Ishikawa (cell line): Measurements from ENCODE around the gene ACTN1.

ENCODE experiments used
- CEBPB ChIP-seq: IDR thresholded peaks from 2 replicates; pipeline ENCODE4 v1.6.1; 2012
- CREB1 ChIP-seq: IDR thresholded peaks from 2 replicates; pipeline ENCODE4 v1.6.1; 2012; ENCODE audit warnings: low read depth
- EGR1 ChIP-seq: IDR thresholded peaks from 2 replicates; pipeline ENCODE4 v1.6.1; 2012
- EP300 ChIP-seq: IDR thresholded peaks from 2 replicates; pipeline ENCODE4 v1.6.1; 2012; ENCODE audit warnings: borderline replicate concordance
- FOXM1 ChIP-seq: IDR thresholded peaks from 2 replicates; pipeline ENCODE4 v1.6.1; 2012; ENCODE audit warnings: low read depth, borderline replicate concordance
- NFIC ChIP-seq: IDR thresholded peaks from 2 replicates; pipeline ENCODE4 v1.6.1; 2012
- RAD21 ChIP-seq: IDR thresholded peaks from 2 replicates; pipeline ENCODE4 v1.6.1; 2012; ENCODE audit warnings: low read depth
- TAF1 ChIP-seq: IDR thresholded peaks from 2 replicates; pipeline ENCODE4 v1.6.1; 2012; ENCODE audit warnings: low read depth, mild to moderate bottlenecking
- TCF12 ChIP-seq: IDR thresholded peaks from 2 replicates; pipeline ENCODE4 v1.6.1; 2012; ENCODE audit warnings: low read depth
- TEAD4 ChIP-seq: IDR thresholded peaks from 2 replicates; pipeline ENCODE4 v1.6.1; 2012
- YY1 ChIP-seq: IDR thresholded peaks from 2 replicates; pipeline ENCODE4 v1.6.1; 2012; ENCODE audit warnings: low read depth
- ZBTB7A ChIP-seq: IDR thresholded peaks from 2 replicates; pipeline ENCODE4 v1.6.1; 2012; ENCODE audit warnings: low read depth
- TF ChIP-seq, protein P1 (sequence below): IDR thresholded peaks from 2 replicates; pipeline ENCODE4 v1.6.1; 2012
- TF ChIP-seq, protein P2 (sequence below): IDR thresholded peaks from 2 replicates; pipeline ENCODE4 v1.6.1; 2012
- TF ChIP-seq, protein P3 (sequence below): IDR thresholded peaks from 2 replicates; pipeline ENCODE4 v1.6.1; 2012; ENCODE audit warnings: low read depth, mild to moderate bottlenecking

Gene ACTN1

DNA sequence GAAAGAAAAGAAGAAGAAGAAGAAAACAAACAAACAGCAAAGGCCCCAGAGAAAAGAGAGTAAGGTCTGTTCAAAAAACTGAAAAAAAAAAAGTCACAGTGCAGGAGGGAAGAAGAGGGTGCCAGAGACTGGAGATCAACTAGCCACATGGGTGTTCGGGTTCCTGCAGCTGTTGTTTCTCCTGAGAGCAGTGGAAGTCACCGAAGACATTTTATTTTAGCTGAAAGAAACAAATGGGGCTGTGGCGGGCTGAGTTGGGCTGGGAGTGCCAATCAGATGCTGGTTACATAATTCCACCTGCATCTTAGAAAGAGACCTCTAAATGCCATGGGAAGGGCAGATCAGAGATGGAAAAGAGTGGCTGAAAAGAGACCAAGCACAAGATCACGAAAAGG, 33.9 kb downstream of the ACTN1 start:
- TF ChIP-seq ZBTB7A (no peak), TEAD4 (no peak), EP300 (no peak), EGR1 (no peak), CEBPB (no peak), FOXM1 (no peak), RAD21 (no peak), TCF12 (no peak), YY1 (no peak), CREB1 (no peak), TAF1 (no peak), NFIC (no peak)
- TF ChIP-seq, protein P1, sequence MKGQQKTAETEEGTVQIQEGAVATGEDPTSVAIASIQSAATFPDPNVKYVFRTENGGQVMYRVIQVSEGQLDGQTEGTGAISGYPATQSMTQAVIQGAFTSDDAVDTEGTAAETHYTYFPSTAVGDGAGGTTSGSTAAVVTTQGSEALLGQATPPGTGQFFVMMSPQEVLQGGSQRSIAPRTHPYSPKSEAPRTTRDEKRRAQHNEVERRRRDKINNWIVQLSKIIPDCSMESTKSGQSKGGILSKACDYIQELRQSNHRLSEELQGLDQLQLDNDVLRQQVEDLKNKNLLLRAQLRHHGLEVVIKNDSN: no peak
- TF ChIP-seq, protein P2, sequence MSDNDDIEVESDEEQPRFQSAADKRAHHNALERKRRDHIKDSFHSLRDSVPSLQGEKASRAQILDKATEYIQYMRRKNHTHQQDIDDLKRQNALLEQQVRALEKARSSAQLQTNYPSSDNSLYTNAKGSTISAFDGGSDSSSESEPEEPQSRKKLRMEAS: no peak
- TF ChIP-seq, protein P3, sequence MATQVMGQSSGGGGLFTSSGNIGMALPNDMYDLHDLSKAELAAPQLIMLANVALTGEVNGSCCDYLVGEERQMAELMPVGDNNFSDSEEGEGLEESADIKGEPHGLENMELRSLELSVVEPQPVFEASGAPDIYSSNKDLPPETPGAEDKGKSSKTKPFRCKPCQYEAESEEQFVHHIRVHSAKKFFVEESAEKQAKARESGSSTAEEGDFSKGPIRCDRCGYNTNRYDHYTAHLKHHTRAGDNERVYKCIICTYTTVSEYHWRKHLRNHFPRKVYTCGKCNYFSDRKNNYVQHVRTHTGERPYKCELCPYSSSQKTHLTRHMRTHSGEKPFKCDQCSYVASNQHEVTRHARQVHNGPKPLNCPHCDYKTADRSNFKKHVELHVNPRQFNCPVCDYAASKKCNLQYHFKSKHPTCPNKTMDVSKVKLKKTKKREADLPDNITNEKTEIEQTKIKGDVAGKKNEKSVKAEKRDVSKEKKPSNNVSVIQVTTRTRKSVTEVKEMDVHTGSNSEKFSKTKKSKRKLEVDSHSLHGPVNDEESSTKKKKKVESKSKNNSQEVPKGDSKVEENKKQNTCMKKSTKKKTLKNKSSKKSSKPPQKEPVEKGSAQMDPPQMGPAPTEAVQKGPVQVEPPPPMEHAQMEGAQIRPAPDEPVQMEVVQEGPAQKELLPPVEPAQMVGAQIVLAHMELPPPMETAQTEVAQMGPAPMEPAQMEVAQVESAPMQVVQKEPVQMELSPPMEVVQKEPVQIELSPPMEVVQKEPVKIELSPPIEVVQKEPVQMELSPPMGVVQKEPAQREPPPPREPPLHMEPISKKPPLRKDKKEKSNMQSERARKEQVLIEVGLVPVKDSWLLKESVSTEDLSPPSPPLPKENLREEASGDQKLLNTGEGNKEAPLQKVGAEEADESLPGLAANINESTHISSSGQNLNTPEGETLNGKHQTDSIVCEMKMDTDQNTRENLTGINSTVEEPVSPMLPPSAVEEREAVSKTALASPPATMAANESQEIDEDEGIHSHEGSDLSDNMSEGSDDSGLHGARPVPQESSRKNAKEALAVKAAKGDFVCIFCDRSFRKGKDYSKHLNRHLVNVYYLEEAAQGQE: no peak

DNA sequence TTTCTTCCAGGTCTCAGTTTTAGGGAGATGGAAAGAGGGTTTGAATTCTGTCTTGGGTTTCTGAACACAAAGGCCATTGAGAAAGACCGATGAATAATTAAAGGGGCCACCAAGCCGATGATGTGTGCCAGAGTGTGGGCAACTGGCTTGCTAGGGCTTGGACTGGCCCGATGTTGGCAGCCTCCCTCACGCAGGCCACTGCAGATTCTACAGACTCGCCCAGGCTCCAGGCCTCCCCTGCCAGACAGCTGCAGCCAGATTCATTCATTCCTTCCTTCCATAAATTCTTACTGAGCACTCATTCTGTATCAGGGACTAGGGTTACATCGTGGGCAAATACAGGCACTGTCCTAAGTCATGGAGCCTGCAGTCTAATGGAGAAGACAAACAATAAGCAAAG, 34.9 kb downstream of the ACTN1 start:
- no peak for TF ChIP-seq NFIC
- no peak for TF ChIP-seq YY1
- TF ChIP-seq, protein P1: no peak
- TF ChIP-seq TCF12: no peak
- TF ChIP-seq EGR1: no peak
- TF ChIP-seq FOXM1: no peak
- no peak for TF ChIP-seq ZBTB7A
- no peak for TF ChIP-seq RAD21
- no peak for TF ChIP-seq CREB1
- TF ChIP-seq TEAD4: no peak
- no peak for TF ChIP-seq TAF1
- TF ChIP-seq EP300: no peak
- TF ChIP-seq, protein P2: no peak
- TF ChIP-seq, protein P3: no peak
- no peak for TF ChIP-seq CEBPB

DNA sequence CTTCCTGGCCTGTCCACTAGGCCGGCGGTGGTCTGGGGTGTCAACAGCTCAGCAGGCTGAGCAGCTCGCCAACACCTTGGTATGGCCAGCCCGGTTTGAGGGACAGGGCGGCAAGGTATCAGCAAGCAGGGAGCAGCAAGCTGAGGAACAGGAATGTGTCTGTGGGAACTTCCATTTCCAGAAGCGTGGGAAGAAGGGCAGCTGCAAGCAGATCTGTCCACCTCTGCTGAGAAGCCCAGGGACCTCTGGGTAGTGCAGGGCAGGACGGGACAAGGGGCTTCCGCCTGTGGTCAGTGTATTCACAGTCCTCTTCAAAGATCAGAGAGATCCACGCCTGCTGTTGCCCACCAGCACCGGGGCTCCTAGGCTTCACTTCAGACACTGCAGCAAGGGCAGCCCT, 36.0 kb downstream of the ACTN1 start:
- TF ChIP-seq, protein P3: no peak
- no peak for TF ChIP-seq FOXM1
- no peak for TF ChIP-seq EP300
- no peak for TF ChIP-seq RAD21
- TF ChIP-seq ZBTB7A: no peak

DNA sequence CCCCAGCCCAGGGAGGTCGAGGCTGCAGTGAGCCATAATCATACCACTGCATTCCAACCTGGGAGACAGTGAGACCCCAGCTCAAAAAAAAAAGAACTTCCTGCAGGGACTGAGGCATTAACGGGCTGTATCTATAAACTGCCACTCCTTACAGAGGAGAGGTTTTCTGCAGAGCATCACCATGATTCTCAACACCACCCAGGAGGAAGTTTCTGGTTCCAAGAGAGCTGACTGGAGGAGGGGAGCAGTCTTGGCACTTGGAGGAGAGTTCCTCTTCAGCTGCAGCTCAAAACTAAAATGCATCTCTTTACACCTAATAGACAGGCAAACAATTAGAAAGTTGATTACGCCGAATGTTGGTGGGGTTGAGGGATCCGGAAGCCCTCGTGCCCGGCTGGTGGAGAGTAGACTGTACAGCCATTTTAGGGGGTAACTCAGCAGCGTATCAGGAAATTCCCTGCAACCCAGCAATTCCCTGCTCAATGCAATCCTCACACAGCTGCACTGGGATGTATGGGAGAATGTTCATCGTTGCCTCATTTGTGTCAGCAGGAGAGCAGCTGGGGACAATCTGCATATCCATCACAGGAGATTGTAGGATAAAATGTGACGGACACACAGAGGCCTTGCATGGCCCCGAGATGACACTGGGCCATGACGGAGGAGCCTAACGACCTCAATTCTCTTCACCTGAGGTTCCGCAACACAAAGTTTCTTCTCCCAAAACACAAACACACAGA, 36.6 kb downstream of the ACTN1 start:
- TF ChIP-seq TEAD4 (no peak), ZBTB7A (no peak), EP300 (no peak), TAF1 (no peak), RAD21 (no peak), CREB1 (no peak), FOXM1 (no peak), YY1 (no peak), CEBPB (no peak), TCF12 (no peak)
- TF ChIP-seq, protein P1: no peak
- TF ChIP-seq, protein P2: no peak
- TF ChIP-seq, protein P3: no peak
